Measurements from ENCODE around the gene CHN2.

- TF ChIP-seq POLR2A (IDR thresholded peaks at IDR 0.05) = no peak
- TF ChIP-seq CTCF (IDR thresholded peaks at IDR 0.05) = no peak
These were observed 14.1 kb downstream of the CHN2 start for GRCh38 chr7:29208410-29209250.

Measured in transverse colon (tissue), 3 donors.